ENCODE results near the gene ZNF799.
"Not testable (repeated sequence)": the region's sequence is repeated elsewhere in the genome, so short reads cannot be mapped to it uniquely, and the experiment has no call there.

ZNF799 gene

DNA sequence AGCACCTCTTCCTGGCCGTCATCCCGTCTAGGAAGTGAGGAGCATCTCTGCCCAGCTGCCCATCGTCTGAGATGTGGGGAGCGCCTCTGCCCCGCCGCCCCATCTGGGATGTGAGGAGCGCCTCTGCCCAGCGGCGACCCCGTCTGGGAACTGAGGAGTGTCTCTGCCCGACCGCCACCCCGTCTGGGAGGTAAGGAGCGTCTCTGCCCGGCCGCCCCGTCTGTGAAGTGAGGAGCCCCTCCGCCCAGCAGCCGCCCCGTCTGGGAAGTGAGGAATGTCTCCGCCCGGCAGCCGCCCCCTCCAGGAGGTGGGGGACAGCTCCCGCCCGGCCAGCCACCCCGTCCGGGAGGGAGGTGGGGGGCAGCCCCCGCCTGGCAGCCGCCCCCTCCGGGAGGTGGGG is 38.8 kb downstream of the ZNF799 start:
- not testable (repeated sequence) for DNase-seq

DNA sequence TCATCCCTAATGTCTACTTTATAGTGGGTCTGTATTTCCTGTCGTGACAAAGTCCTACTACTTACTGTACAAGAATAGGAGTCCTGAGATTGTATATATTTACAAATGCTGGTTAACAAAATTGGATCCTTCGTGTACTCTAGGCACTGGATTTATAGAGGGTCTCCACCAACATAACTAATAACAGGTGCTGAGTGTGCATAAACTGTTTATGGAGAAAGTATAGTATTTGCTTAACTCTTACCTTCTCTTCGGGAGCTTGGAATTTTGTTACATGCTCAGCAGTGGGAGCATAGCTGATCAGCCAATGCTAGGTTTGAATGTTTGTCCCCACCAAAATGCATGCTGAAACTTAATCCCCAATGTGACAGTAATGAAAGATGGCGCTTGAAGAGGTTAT is 47.7 kb downstream of the ZNF799 start:
- DNase-seq, result no peak

DNA sequence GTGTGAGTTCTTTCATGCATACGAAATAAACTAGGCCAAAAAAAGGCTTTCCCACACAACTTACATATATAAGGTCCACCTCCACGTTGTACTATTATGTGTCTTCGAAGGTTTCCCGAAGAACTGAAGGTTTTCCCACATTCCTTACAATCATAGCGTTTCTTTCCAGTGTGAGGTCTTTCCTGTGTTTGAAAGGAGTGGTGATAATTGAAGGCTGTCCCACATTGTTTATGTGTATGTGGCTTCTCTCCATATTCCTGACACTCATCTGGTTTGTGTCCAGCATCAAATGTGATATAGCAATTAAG is 50.2 kb downstream of the ZNF799 start:
- DNase-seq, result no peak

DNA sequence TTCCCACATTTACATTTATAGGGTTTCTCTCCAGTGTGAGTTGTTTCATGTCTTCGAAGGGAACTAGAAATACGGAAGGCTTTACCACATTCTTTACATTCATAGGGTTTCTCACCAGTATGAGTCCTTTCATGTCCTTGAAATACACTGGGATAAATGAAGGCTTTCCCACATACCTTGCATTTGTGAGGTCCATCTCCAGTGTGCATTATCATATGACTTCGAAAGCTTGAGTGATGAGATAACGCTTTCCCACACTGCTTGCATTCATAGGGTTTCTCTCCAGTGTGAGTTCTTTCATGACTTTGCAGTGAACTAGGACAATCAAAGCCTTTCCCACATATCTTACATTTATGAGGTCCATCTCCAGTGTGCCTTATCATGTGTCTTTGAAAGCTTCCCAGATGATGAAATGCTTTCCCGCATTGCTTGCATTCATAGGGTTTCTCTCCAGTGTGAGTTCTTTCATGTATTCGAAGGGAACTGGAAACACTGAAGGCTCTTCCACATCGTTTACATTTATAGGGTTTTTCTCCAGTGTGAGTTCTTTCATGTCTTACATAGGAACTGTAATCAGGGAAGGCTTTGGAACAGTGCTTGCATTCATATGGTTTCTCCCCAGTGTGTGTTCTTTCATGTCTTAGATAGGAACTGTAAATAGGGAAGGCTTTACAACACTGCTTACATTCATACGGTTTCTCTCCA is 50.7 kb downstream of the ZNF799 start:
- no peak for DNase-seq

DNA sequence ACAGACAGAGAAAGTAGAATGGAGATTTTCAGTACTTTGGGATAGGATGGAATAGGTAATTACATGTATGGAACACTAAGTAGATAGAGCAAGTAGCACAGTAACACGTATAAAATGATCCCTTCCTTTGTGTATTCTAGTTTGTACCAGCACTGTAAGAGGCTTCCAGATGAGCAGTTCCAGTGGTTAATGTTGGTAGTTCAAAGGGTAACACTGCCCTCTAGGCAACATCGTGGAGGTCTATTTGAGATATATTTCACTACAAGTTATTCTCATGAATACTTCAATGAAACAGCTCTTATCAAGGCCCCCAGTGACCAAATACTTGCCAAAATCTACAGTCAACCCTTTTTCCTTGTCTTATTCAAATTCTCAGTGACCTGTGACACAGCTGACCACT is 54.2 kb downstream of the ZNF799 start:
- DNase-seq, result no peak

DNA sequence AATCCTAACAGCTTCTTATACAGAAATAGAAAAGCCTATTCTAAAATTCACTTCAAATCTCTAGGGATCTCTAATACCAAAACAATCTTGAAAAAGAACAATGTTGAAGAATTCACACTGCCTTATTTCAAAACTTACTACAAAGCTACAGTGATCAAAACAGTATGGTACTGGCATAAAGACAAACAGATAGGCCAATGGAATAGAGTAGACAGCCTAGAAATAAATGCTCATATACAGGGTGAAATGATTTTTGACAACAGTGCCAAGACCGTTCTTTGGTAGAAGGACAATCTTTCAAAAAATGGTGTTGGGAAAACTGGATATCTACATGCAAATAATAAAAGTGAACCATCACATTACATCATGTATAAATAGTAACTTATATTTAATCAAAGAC is 55.9 kb downstream of the ZNF799 start:
- DNase-seq, result no peak

Measured in right hindlimb (tissue), 1 donor.